A673 (cell line): ENCODE measurements around the gene TNIP3.

Experiments
- EZH2 ChIP-seq: fragments of 200-600 bp; sonication (generic); IDR thresholded peaks from 2 replicates; pipeline ENCODE4 v1.6.1; 2017; ENCODE audit warnings: borderline replicate concordance, low read depth, mild to moderate bottlenecking, mixed read lengths, antibody characterized with exemption, low read length; ENCODE audit not compliant: poor library complexity, severe bottlenecking
- TF ChIP-seq, protein P1 (sequence below): fragments of 300-800, 200-600 bp; sonication (generic); conservative IDR thresholded peaks from 2 replicates; pipeline ENCODE4 v1.5.1; 2017; ENCODE audit warnings: low read depth, mild to moderate bottlenecking, antibody characterized with exemption, low read length, moderate library complexity, mixed read lengths

DNA sequence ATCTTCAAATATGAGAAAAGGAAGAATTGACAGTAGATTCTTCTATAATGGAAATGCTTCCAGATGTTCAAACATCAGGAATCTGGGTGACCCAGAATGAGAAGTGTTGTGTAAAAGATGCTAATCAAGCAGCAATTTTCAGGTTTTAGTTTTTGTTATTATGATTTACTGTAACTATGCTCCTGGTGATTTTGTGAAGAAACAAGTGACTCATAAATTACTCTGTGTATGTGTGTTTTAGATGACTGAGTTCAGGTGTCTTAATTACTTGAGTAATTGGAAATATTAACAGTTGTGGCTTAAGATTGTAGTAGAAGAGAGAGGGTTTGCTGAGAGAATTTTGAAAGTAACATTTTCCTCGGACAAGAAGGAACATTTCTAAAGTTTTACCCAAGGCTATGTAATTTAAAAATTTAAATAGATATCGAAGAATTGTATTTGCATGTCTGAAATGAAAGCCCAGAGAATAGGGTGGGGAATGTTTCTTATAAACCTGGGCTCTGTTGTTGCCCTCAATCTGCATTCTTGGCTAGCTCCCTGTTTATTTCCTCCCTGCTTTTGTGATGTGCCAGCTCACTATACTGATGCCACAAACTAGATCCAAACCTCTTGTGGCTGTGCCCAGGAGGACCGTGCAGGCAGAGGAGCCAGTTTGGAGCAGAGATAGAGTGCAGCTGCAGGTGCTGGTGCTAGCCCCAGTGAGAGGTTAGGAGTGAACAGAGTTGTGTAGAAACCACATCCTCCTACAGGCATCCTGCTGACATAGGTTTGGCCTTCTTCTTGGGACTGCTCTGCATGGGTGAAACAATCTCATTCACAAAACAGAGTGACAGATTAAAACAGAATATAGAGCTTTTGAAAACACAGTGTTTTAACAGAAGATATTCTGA, 25.4 kb upstream of the TNIP3 start:
- TF ChIP-seq EZH2, result no peak
- TF ChIP-seq, protein P1, sequence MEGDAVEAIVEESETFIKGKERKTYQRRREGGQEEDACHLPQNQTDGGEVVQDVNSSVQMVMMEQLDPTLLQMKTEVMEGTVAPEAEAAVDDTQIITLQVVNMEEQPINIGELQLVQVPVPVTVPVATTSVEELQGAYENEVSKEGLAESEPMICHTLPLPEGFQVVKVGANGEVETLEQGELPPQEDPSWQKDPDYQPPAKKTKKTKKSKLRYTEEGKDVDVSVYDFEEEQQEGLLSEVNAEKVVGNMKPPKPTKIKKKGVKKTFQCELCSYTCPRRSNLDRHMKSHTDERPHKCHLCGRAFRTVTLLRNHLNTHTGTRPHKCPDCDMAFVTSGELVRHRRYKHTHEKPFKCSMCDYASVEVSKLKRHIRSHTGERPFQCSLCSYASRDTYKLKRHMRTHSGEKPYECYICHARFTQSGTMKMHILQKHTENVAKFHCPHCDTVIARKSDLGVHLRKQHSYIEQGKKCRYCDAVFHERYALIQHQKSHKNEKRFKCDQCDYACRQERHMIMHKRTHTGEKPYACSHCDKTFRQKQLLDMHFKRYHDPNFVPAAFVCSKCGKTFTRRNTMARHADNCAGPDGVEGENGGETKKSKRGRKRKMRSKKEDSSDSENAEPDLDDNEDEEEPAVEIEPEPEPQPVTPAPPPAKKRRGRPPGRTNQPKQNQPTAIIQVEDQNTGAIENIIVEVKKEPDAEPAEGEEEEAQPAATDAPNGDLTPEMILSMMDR, result no peak
